Mucosa of stomach (tissue), 1 donor: ENCODE measurements around the gene FOXG1.

Experiments used
- H3K27me3 ChIP-seq: one replicate; pipeline ENCODE4 v1.7.0; 2013; ENCODE audit warnings: mild to moderate bottlenecking, low read length; ENCODE audit not compliant: control insufficient read depth, insufficient read depth
- H3K36me3 ChIP-seq: one replicate; pipeline ENCODE4 v1.7.0; 2013; ENCODE audit warnings: low read length; ENCODE audit not compliant: control insufficient read depth, insufficient read depth
- H3K4me1 ChIP-seq: one replicate; pipeline ENCODE4 v1.7.0; 2013; ENCODE audit warnings: mild to moderate bottlenecking, low read length; ENCODE audit not compliant: control insufficient read depth, insufficient read depth
- H3K4me3 ChIP-seq: one replicate; pipeline ENCODE4 v1.7.0; 2013; ENCODE audit warnings: low read length
- H3K9ac ChIP-seq: one replicate; pipeline ENCODE4 v1.7.0; 2013; ENCODE audit warnings: mild to moderate bottlenecking, low read length, moderate library complexity
- H3K9me3 ChIP-seq: one replicate; pipeline ENCODE4 v1.7.0; 2013; ENCODE audit warnings: mild to moderate bottlenecking, low read length, moderate library complexity; ENCODE audit not compliant: control insufficient read depth
- donor health status: Pancreatic carcinoma.

The FOXG1 gene

GRCh38 chr14:28763751-28764256 lies 2.8 kb upstream of the FOXG1 start:
- Histone ChIP-seq H3K9me3 (no peaks in the 10 kb centered on the region), H3K4me1 (peaks cover 5% of the 10 kb centered on the region), H3K27me3 (peaks cover 84% of the 10 kb centered on the region), H3K4me3 (no peak overlapping the region), H3K36me3 (no peaks in the 10 kb centered on the region), H3K9ac (no peak overlapping the region)

- H3K4me1 ChIP-seq = peaks cover 5% of the 10 kb centered on the region
- no peak overlapping the region for H3K9ac ChIP-seq
- peaks cover 84% of the 10 kb centered on the region for H3K27me3 ChIP-seq
- no peaks in the 10 kb centered on the region for H3K36me3 ChIP-seq
- H3K4me3 ChIP-seq = no peak overlapping the region
- H3K9me3 ChIP-seq = no peaks in the 10 kb centered on the region
Observed at GRCh38 chr14:28764257-28765160, 2.1 kb upstream of the FOXG1 start.

GRCh38 chr14:28765169-28765830 lies 1.3 kb upstream of the FOXG1 start:
- H3K36me3 ChIP-seq = no peaks in the 10 kb centered on the region
- no peak overlapping the region for H3K4me3 ChIP-seq
- no peaks in the 10 kb centered on the region for H3K9me3 ChIP-seq
- no peak overlapping the region for H3K9ac ChIP-seq
- H3K4me1 ChIP-seq = peaks cover 5% of the 10 kb centered on the region
- peaks cover 79% of the 10 kb centered on the region for H3K27me3 ChIP-seq

DNA sequence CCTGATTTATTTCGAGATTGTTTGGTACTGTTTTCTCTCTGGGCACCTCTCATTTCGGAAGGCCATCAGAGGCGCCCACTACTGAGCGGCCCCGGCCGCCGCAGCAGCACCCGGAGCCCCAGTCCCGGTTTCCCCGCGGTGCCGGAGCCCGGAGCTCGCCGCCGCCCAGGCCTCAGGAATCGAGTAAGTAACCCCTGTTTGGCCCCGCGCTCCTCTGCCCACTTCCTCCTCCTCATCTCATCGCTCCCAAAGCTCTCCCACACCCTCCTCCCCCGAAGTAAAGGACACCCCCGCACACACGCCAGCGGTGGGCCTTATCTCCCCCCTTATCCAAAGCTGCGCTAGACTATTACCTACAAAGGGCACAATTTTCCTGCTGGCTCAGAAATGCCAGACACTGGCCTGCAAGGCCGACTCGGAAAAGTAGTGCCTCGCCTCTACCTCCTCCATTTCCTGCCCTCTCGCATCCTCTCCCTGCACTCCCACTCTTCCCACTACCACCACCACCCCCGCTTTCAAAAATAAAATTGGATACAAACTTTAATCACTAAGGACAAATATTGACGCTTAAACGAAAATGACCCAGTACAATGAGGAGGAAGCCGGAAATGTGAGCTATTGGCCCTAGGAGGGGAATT lies 637 bp upstream of the FOXG1 start:
- Histone ChIP-seq H3K4me1 (peaks cover 5% of the 10 kb centered on the region), H3K9ac (no peak overlapping the region), H3K27me3 (peaks cover 77% of the 10 kb centered on the region), H3K36me3 (no peaks in the 10 kb centered on the region), H3K9me3 (no peaks in the 10 kb centered on the region), H3K4me3 (no peak overlapping the region)

DNA sequence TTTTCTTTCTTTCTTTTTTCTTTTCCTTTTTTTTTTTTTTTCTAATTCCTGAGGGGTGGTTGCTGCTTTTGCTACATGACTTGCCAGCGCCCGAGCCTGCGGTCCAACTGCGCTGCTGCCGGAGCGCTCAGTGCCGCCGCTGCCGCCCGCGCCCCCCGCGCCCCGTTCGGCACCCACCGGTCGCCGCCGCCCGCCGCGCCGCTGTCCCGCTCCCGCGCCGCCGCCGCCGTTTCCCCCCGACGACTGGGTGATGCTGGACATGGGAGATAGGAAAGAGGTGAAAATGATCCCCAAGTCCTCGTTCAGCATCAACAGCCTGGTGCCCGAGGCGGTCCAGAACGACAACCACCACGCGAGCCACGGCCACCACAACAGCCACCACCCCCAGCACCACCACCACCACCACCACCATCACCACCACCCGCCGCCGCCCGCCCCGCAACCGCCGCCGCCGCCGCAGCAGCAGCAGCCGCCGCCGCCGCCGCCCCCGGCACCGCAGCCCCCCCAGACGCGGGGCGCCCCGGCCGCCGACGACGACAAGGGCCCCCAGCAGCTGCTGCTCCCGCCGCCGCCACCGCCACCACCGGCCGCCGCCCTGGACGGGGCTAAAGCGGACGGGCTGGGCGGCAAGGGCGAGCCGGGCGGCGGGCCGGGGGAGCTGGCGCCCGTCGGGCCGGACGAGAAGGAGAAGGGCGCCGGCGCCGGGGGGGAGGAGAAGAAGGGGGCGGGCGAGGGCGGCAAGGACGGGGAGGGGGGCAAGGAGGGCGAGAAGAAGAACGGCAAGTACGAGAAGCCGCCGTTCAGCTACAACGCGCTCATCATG lies 654 bp downstream of the FOXG1 start:
- H3K4me1 ChIP-seq = peaks cover 5% of the 10 kb centered on the region
- H3K27me3 ChIP-seq = peaks cover 68% of the 10 kb centered on the region
- no peaks in the 10 kb centered on the region for H3K36me3 ChIP-seq
- no peaks in the 10 kb centered on the region for H3K9me3 ChIP-seq
- H3K4me3 ChIP-seq = no peak overlapping the region
- no peak overlapping the region for H3K9ac ChIP-seq

- no peaks in the 10 kb centered on the region for H3K36me3 ChIP-seq
- H3K4me1 ChIP-seq = peaks cover 5% of the 10 kb centered on the region
- H3K9ac ChIP-seq = no peak overlapping the region
- peaks cover 66% of the 10 kb centered on the region for H3K27me3 ChIP-seq
- H3K4me3 ChIP-seq = no peak overlapping the region
- H3K9me3 ChIP-seq = no peaks in the 10 kb centered on the region
Observed at GRCh38 chr14:28767853-28768741, 1.5 kb downstream of the FOXG1 start.

GRCh38 chr14:28769276-28769880 lies 2.8 kb downstream of the FOXG1 start:
- H3K9me3 ChIP-seq = no peaks in the 10 kb centered on the region
- H3K27me3 ChIP-seq = peaks cover 68% of the 10 kb centered on the region
- no peaks in the 10 kb centered on the region for H3K36me3 ChIP-seq
- peaks cover 5% of the 10 kb centered on the region for H3K4me1 ChIP-seq
- no peak overlapping the region for H3K4me3 ChIP-seq
- no peak overlapping the region for H3K9ac ChIP-seq

DNA sequence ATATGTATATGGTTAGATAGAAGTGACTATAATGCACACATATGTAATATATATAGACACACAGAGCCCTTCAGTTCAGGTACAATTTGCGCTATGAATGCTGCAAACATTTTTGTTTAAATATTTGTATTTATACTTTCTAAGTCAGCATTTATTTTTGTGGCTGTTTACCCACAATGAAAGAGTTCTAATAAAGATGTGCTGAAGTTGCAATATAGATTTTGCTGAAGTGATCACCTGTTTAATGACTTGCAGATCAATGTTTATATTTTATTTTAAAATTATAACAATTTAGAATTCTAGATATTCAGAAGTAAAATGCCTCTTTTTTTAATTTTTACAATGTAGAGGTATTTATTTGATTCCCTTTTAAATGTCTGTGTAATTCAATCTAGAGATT lies 3.5 kb downstream of the FOXG1 start:
- Histone ChIP-seq H3K9me3 (no peaks in the 10 kb centered on the region), H3K27me3 (peaks cover 68% of the 10 kb centered on the region), H3K9ac (no peak overlapping the region), H3K4me3 (no peak overlapping the region), H3K36me3 (no peaks in the 10 kb centered on the region), H3K4me1 (peaks cover 5% of the 10 kb centered on the region)

- Histone ChIP-seq H3K4me1 (peaks cover 5% of the 10 kb centered on the region), H3K9me3 (no peaks in the 10 kb centered on the region), H3K27me3 (peaks cover 67% of the 10 kb centered on the region), H3K9ac (no peak overlapping the region), H3K4me3 (no peak overlapping the region), H3K36me3 (no peaks in the 10 kb centered on the region)
Observed at GRCh38 chr14:28770630-28771029, 4.0 kb downstream of the FOXG1 start.

- H3K27me3 ChIP-seq = peaks cover 61% of the 10 kb centered on the region
- H3K4me1 ChIP-seq = peaks cover under 1% of the 10 kb centered on the region
- no peaks in the 10 kb centered on the region for H3K36me3 ChIP-seq
- H3K9me3 ChIP-seq = no peaks in the 10 kb centered on the region
- no peak overlapping the region for H3K4me3 ChIP-seq
- H3K9ac ChIP-seq = no peak overlapping the region
Observed at GRCh38 chr14:28771168-28771567, 4.6 kb downstream of the FOXG1 start.
